H9 (cell line): ENCODE results near the gene CTAGE15. TPM values are rescaled to one million over a fixed set of nuclear protein-coding genes. Genes with fewer than 3 reads are reported as not detected.
"Not testable (repeated sequence)": the region's sequence is repeated elsewhere in the genome, so short reads cannot be mapped to it uniquely, and the experiment has no call there.

Experiments
- DNase-seq: peaks from one replicate; pipeline ENCODE4 v3.0.0-alpha.2; 2017
- H2AFZ ChIP-seq: one replicate; pipeline ENCODE4 v1.6.1; 2013; ENCODE audit warnings: mild to moderate bottlenecking, low read length, control low read depth, moderate library complexity
- H2AK5ac ChIP-seq: 2 replicates; pipeline ENCODE4 v1.6.1; 2013; ENCODE audit warnings: low read length, control low read depth, mixed read lengths; ENCODE audit not compliant: insufficient read length
- H2BK120ac ChIP-seq: one replicate; pipeline ENCODE4 v1.6.1; 2013; ENCODE audit warnings: low read depth, mild to moderate bottlenecking, low read length, control low read depth, inconsistent platforms; ENCODE audit not compliant: poor library complexity, severe bottlenecking
- H2BK12ac ChIP-seq: 2 replicates; pipeline ENCODE4 v1.6.1; 2013; ENCODE audit warnings: low read length, control low read depth, mixed read lengths, low read depth; ENCODE audit not compliant: insufficient read length
- H2BK15ac ChIP-seq: 2 replicates; pipeline ENCODE4 v1.6.1; 2013; ENCODE audit warnings: low read depth, low read length, control low read depth
- H2BK20ac ChIP-seq: one replicate; pipeline ENCODE4 v1.6.1; 2013; ENCODE audit warnings: low read depth, mild to moderate bottlenecking, low read length, control low read depth, inconsistent platforms; ENCODE audit not compliant: poor library complexity, severe bottlenecking
- H2BK5ac ChIP-seq: 2 replicates; pipeline ENCODE4 v1.6.1; 2013; ENCODE audit warnings: low read length, control low read depth, mixed read lengths; ENCODE audit not compliant: insufficient read length
- H3K14ac ChIP-seq: 2 replicates; pipeline ENCODE4 v1.6.1; 2013; ENCODE audit warnings: low read length, control low read depth; ENCODE audit not compliant: insufficient read depth
- H3K18ac ChIP-seq: 2 replicates; pipeline ENCODE4 v1.6.1; 2013; ENCODE audit warnings: low read depth, mild to moderate bottlenecking, mixed read lengths, low read length, control low read depth; ENCODE audit not compliant: insufficient read length
- H3K23ac ChIP-seq: 2 replicates; pipeline ENCODE4 v1.6.1; 2013; ENCODE audit warnings: low read length, control low read depth, mixed read lengths, low read depth; ENCODE audit not compliant: insufficient read length
- H3K23me2 ChIP-seq: 2 replicates; pipeline ENCODE4 v1.6.1; 2013; ENCODE audit warnings: low read depth, mild to moderate bottlenecking, mixed read lengths, low read length, control low read depth; ENCODE audit not compliant: insufficient read length, poor library complexity, severe bottlenecking
- H3K27ac ChIP-seq: 2 replicates; pipeline ENCODE4 v1.5.1; 2013; ENCODE audit warnings: low read length, control low read depth, mixed read lengths, low read depth; ENCODE audit not compliant: insufficient read length
- H3K27me3 ChIP-seq: 2 replicates; pipeline ENCODE4 v1.6.1; 2013; ENCODE audit warnings: low read length, control low read depth, inconsistent platforms; ENCODE audit not compliant: insufficient read depth
- H3K4ac ChIP-seq: 2 replicates; pipeline ENCODE4 v1.6.1; 2013; ENCODE audit warnings: low read depth, mild to moderate bottlenecking, control low read depth, inconsistent platforms, low read length, moderate library complexity
- H3K4me1 ChIP-seq: 2 replicates; pipeline ENCODE4 v1.6.1; 2013; ENCODE audit warnings: low read length, control low read depth, inconsistent platforms; ENCODE audit not compliant: insufficient read depth
- H3K4me2 ChIP-seq: 2 replicates; pipeline ENCODE4 v1.6.1; 2013; ENCODE audit warnings: low read length, control low read depth, mixed read lengths; ENCODE audit not compliant: insufficient read length, insufficient read depth
- H3K56ac ChIP-seq: 2 replicates; pipeline ENCODE4 v1.6.1; 2013; ENCODE audit warnings: low read depth, mild to moderate bottlenecking, mixed read lengths, low read length, control low read depth; ENCODE audit not compliant: insufficient read length
- H3K79me1 ChIP-seq: 2 replicates; pipeline ENCODE4 v1.6.1; 2013; ENCODE audit warnings: low read depth, mild to moderate bottlenecking, moderate library complexity, low read length, control low read depth, inconsistent platforms; ENCODE audit not compliant: insufficient read depth, poor library complexity, severe bottlenecking
- H3K79me2 ChIP-seq: 2 replicates; pipeline ENCODE4 v1.6.1; 2013; ENCODE audit warnings: low read length, control low read depth, inconsistent platforms; ENCODE audit not compliant: insufficient read depth
- H3K9ac ChIP-seq: 2 replicates; pipeline ENCODE4 v1.6.1; 2013; ENCODE audit warnings: low read length, control low read depth, mixed read lengths; ENCODE audit not compliant: insufficient read length; ENCODE audit errors: extremely low read depth
- H3K9me3 ChIP-seq: one replicate; pipeline ENCODE4 v1.6.1; 2013; ENCODE audit warnings: low read depth, low read length, inconsistent platforms; ENCODE audit not compliant: control insufficient read depth
- H3T11ph ChIP-seq: one replicate; pipeline ENCODE4 v1.6.1; 2013; ENCODE audit warnings: mild to moderate bottlenecking, low read length, control low read depth, inconsistent platforms
- H4K20me1 ChIP-seq: one replicate; pipeline ENCODE4 v1.6.1; 2013; ENCODE audit not compliant: control insufficient read depth, insufficient read length, insufficient read depth
- H4K5ac ChIP-seq: 2 replicates; pipeline ENCODE4 v1.6.1; 2013; ENCODE audit warnings: low read depth, mild to moderate bottlenecking, mixed read lengths, low read length, control low read depth; ENCODE audit not compliant: insufficient read length
- H4K8ac ChIP-seq: replicated peaks from 2 replicates; pipeline ENCODE4 v1.6.1; 2013; ENCODE audit warnings: low read length, control low read depth, mixed read lengths, low read depth; ENCODE audit not compliant: insufficient read length
- H4K91ac ChIP-seq: 2 replicates; pipeline ENCODE4 v1.6.1; 2013; ENCODE audit warnings: low read depth, mild to moderate bottlenecking, moderate library complexity, mixed read lengths, low read length, control low read depth; ENCODE audit not compliant: insufficient read length
- H3K27ac Mint-ChIP-seq, 3 experiments: 2 replicates in 2 of 3; 3 replicates in 1 of 3; pipeline ENCODE4 v1.8.0; 2020 to 2021; ENCODE audit warnings: mixed read lengths in 3 of 3, mild to moderate bottlenecking in 1 of 3, moderate library complexity in 1 of 3
- H3K27me3 Mint-ChIP-seq: 2 replicates; pipeline ENCODE4 v1.8.0; 2021; ENCODE audit warnings: low read depth, mild to moderate bottlenecking, moderate library complexity, mixed read lengths
- H3K36me3 Mint-ChIP-seq, 3 experiments: 2 replicates in 2 of 3; 3 replicates in 1 of 3; pipeline ENCODE4 v1.8.0; 2020 to 2021; ENCODE audit warnings: low read depth in 3 of 3, mixed read lengths in 3 of 3; ENCODE audit not compliant: insufficient read depth in 1 of 3
- H3K4me1 Mint-ChIP-seq, 2 experiments: 2 replicates each; pipeline ENCODE4 v1.8.0; 2020; ENCODE audit warnings: mixed read lengths in 2 of 2
- H3K4me3 Mint-ChIP-seq, 2 experiments: 2 replicates in 1 of 2; 3 replicates in 1 of 2; pipeline ENCODE4 v1.8.0; 2020 to 2021; ENCODE audit warnings: mild to moderate bottlenecking in 2 of 2, mixed read lengths in 2 of 2, moderate library complexity in 1 of 2
- H3K9me3 Mint-ChIP-seq, 2 experiments: 2 replicates in 1 of 2; 3 replicates in 1 of 2; pipeline ENCODE4 v1.8.0; 2020; ENCODE audit warnings: mild to moderate bottlenecking in 2 of 2, mixed read lengths in 2 of 2, moderate library complexity in 1 of 2
- WGBS: extraction: QIAGEN DNeasy Blood & Tissue Kit; methylation state at CpG from one replicate; pipeline ENCODE4 v1.1.7; 2013; ENCODE audit warnings: missing lambda C conversion rate, low lambda C conversion rate, mixed read lengths; ENCODE audit not compliant: insufficient read length; ENCODE audit errors: extremely low coverage; 5-methylcytosine and 5-hydroxymethylcytosine counted together
- total RNA-seq: library from RNA; stranded (reverse); gene quantifications from 2 replicates; pipeline ENCODE4 v1.2.1, GENCODE V29; 2021

Gene CTAGE15
- total RNA-seq, 1 experiment from 2014 or later, result 1.8 TPM

DNA sequence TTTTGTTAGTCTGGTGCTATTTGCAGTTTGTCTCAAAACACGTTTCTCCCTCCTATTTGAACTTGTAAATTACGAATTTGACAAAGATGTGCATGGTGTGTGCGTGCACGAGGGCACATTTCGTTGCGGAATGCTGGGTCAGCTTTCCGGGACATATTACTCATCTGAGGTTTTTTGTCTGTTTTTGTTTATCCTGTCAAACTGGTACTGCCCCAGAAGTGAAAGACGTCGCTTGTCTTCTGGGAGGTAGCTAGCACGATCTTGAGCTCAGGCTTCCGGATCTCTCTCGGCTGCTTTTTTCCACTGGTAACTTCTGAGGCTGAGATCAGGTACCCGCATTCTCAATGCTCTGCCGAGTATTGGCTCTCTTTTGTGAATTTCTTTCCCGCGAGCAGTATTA lies 49.6 kb downstream of the CTAGE15 start:
- not testable (repeated sequence) for H3K9me3 Mint-ChIP-seq, H3K27ac Mint-ChIP-seq, H3K27me3 Mint-ChIP-seq, H3K4me1 Mint-ChIP-seq, H3K4me1 ChIP-seq, H3K9ac ChIP-seq, H4K5ac ChIP-seq, H4K8ac ChIP-seq, H3K27ac ChIP-seq, H3K9me3 ChIP-seq, H3K4ac ChIP-seq, H4K91ac ChIP-seq, H2BK120ac ChIP-seq, H3K79me2 ChIP-seq, H3K79me1 ChIP-seq, H3K56ac ChIP-seq, H4K20me1 ChIP-seq, H3K23me2 ChIP-seq, H3K4me2 ChIP-seq, H3K14ac ChIP-seq, H2BK12ac ChIP-seq, H2BK5ac ChIP-seq, H3K4me3 Mint-ChIP-seq, H2AFZ ChIP-seq, H2BK15ac ChIP-seq, DNase-seq, H3K18ac ChIP-seq, H3T11ph ChIP-seq, H3K23ac ChIP-seq, H2BK20ac ChIP-seq, H2AK5ac ChIP-seq, H3K36me3 Mint-ChIP-seq, H3K27me3 ChIP-seq
- no CpG with 5 or more reads among the region's 16 CpGs for WGBS

DNA sequence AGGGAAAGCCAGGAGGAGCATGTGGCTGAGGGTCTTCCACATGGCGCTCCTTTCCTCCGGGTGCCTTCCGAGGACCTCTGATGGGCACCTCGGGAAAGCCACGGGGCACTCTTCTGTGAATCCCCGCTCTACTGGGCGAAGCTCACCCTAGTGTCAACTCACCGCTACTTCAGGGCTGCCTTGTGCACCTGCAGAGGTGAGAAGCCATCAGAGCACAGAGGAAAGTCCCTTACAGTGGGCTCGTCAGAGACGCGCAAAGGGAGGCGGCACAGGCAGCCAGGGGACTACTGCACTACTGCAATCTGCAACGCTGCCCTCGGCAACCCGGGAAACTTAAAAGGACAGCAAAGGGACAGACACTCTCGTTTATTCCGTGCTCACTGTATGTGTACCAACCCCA lies 50.5 kb downstream of the CTAGE15 start:
- H3K18ac ChIP-seq, H3K14ac ChIP-seq, H3K9ac ChIP-seq, H3K23ac ChIP-seq, H3K36me3 Mint-ChIP-seq, H3K79me2 ChIP-seq, H3K27ac ChIP-seq, DNase-seq, H3K4me3 Mint-ChIP-seq, H3K27ac Mint-ChIP-seq, H3K4me2 ChIP-seq, H2AFZ ChIP-seq, H3K4me1 ChIP-seq, H2BK120ac ChIP-seq, H4K91ac ChIP-seq, H2BK5ac ChIP-seq, H3T11ph ChIP-seq, H2BK20ac ChIP-seq, H3K9me3 ChIP-seq, H3K27me3 Mint-ChIP-seq, H4K5ac ChIP-seq, H4K20me1 ChIP-seq, H3K56ac ChIP-seq, H3K9me3 Mint-ChIP-seq, H3K79me1 ChIP-seq, H2BK12ac ChIP-seq, H2AK5ac ChIP-seq, H3K23me2 ChIP-seq, H3K4me1 Mint-ChIP-seq, H2BK15ac ChIP-seq, H3K27me3 ChIP-seq, H4K8ac ChIP-seq, H3K4ac ChIP-seq: not testable (repeated sequence)
- WGBS, result no CpG with 5 or more reads among the region's 17 CpGs

Other genes with a start within 250 kb of the CTAGE15 start
- 17.3 and 18.5 TPM in 2 replicates for gene FAM131B, start 209.1 kb upstream of the CTAGE15 start, total RNA-seq
- 236 and 237 TPM in 2 replicates for gene ZYX, start 190.5 kb upstream of the CTAGE15 start, total RNA-seq
- gene EPHA1, start 162.9 kb upstream of the CTAGE15 start, total RNA-seq, result 109 and 119 TPM in 2 replicates
- not detected in 2 replicates for gene TAS2R60, start 128.3 kb upstream of the CTAGE15 start, total RNA-seq
- not detected in 2 replicates for gene TAS2R41, start 93.9 kb upstream of the CTAGE15 start, total RNA-seq
- 0.04 TPM in 2 replicates for gene TCAF2, start 49.2 kb downstream of the CTAGE15 start, total RNA-seq
- gene CTAGE6, start 185.9 kb downstream of the CTAGE15 start, total RNA-seq, result not detected in 2 replicates